SU-DHL-6 (cell line): Measurements from ENCODE around the gene KRT10.

ENCODE experiments used
- CTCF ChIP-seq: fragments of 200-600 bp; sonication (generic); IDR thresholded peaks from one replicate; pipeline ENCODE4 v1.5.1; 2017; ENCODE audit warnings: antibody characterized with exemption, mild to moderate bottlenecking, low read length, moderate library complexity; ENCODE audit not compliant: insufficient read depth, poor library complexity, severe bottlenecking
- EZH2phosphoT487 ChIP-seq: fragments of 200-600 bp; sonication (generic), shearing (Covaris generic); conservative IDR thresholded peaks from 2 replicates; pipeline ENCODE4 v1.6.1; 2018; ENCODE audit warnings: mild to moderate bottlenecking, antibody characterized with exemption, low read length, moderate library complexity, mixed read lengths

GRCh38 chr17:40782450-40782849, 40.0 kb downstream of the KRT10 start, which contains the start of gene KRT27:
- TF ChIP-seq CTCF (no peak), EZH2phosphoT487 (no peak)
